ENCODE measurements around the gene NFIC.

DNA sequence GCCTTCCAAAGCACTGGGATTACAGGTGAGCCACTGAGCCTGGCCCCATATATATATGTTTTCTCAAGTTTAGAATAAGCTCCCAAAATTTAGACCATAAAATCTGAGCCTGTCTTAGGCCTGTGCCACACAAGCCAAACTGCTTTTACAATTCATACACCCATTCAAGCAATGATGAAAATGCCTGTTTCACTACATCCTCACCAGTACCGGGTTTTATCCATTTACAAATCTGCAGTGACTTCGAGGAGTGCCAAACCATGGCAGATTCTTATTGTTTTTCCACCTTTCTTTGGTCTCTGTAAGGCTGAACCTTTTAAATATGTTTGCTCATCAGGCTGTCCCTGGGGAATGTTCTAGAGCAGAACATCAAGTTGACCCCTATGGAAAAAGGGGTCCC, 9.6 kb upstream of the NFIC start:
- no peak for TF ChIP-seq POLR2A (IDR thresholded peaks at IDR 0.05)
- TF ChIP-seq, protein P1, sequence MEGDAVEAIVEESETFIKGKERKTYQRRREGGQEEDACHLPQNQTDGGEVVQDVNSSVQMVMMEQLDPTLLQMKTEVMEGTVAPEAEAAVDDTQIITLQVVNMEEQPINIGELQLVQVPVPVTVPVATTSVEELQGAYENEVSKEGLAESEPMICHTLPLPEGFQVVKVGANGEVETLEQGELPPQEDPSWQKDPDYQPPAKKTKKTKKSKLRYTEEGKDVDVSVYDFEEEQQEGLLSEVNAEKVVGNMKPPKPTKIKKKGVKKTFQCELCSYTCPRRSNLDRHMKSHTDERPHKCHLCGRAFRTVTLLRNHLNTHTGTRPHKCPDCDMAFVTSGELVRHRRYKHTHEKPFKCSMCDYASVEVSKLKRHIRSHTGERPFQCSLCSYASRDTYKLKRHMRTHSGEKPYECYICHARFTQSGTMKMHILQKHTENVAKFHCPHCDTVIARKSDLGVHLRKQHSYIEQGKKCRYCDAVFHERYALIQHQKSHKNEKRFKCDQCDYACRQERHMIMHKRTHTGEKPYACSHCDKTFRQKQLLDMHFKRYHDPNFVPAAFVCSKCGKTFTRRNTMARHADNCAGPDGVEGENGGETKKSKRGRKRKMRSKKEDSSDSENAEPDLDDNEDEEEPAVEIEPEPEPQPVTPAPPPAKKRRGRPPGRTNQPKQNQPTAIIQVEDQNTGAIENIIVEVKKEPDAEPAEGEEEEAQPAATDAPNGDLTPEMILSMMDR (IDR thresholded peaks at IDR 0.05), result no peak

All from upper lobe of left lung (tissue), 4 donors.